Neuronal stem cell (in vitro differentiated cells): Measurements from ENCODE around the gene PRDM15.

ENCODE experiments used
- DNase-seq: peaks from one replicate; pipeline ENCODE4 v3.0.0-alpha.2; 2013; ENCODE audit warnings: low spot score
- H2AFZ ChIP-seq: one replicate; pipeline ENCODE4 v1.6.1; 2013; ENCODE audit warnings: mild to moderate bottlenecking, low read length, inconsistent platforms
- H2AK5ac ChIP-seq: 2 replicates; pipeline ENCODE4 v1.6.1; 2013; ENCODE audit warnings: low read depth, mild to moderate bottlenecking, inconsistent platforms, low read length, moderate library complexity, mixed read lengths
- H2BK120ac ChIP-seq: 2 replicates; pipeline ENCODE4 v1.6.1; 2013; ENCODE audit warnings: low read depth, mild to moderate bottlenecking, inconsistent platforms, low read length, moderate library complexity, mixed read lengths
- H2BK12ac ChIP-seq: one replicate; pipeline ENCODE4 v1.6.1; 2013; ENCODE audit warnings: low read length, inconsistent platforms
- H2BK15ac ChIP-seq: 2 replicates; pipeline ENCODE4 v1.6.1; 2013; ENCODE audit warnings: mild to moderate bottlenecking, low read length, inconsistent platforms, mixed read lengths
- H2BK5ac ChIP-seq: one replicate; pipeline ENCODE4 v1.6.1; 2013; ENCODE audit warnings: inconsistent platforms, mild to moderate bottlenecking, low read length, moderate library complexity
- H3K14ac ChIP-seq: one replicate; pipeline ENCODE4 v1.6.1; 2013; ENCODE audit warnings: low read length, inconsistent platforms
- H3K18ac ChIP-seq: 2 replicates; pipeline ENCODE4 v1.6.1; 2013; ENCODE audit warnings: low read length, inconsistent platforms
- H3K23ac ChIP-seq: 2 replicates; pipeline ENCODE4 v1.6.1; 2013; ENCODE audit warnings: low read depth, mild to moderate bottlenecking, mixed read lengths, low read length, inconsistent platforms; ENCODE audit not compliant: poor library complexity
- H3K27ac ChIP-seq: replicated peaks from 3 replicates; pipeline ENCODE4 v1.5.1; 2013; ENCODE audit warnings: low read length, inconsistent platforms
- H3K27me3 ChIP-seq, 3 experiments: 2 replicates each; pipeline ENCODE4 v1.6.1; 2013; ENCODE audit warnings: low read length in 3 of 3, mild to moderate bottlenecking in 2 of 3, inconsistent platforms in 1 of 3, low read depth in 1 of 3, mixed read lengths in 1 of 3, moderate library complexity in 1 of 3; ENCODE audit not compliant: control insufficient read depth in 3 of 3, insufficient read depth in 3 of 3
- H3K36me3 ChIP-seq, 2 donors: replicated peaks in 1 of 2; 2 replicates each; pipeline ENCODE4 v1.6.1; 2013; ENCODE audit warnings: low read length in 2 of 2; ENCODE audit not compliant: control insufficient read depth in 2 of 2, insufficient read depth in 2 of 2
- H3K4ac ChIP-seq: 2 replicates; pipeline ENCODE4 v1.6.1; 2013; ENCODE audit warnings: inconsistent platforms, mild to moderate bottlenecking, low read length, moderate library complexity
- H3K4me1 ChIP-seq, 2 donors: 1 replicate in 1 of 2; 2 replicates in 1 of 2; pipeline ENCODE4 v1.6.1; 2013; ENCODE audit warnings: low read length in 2 of 2, low read depth in 1 of 2; ENCODE audit not compliant: control insufficient read depth in 2 of 2, insufficient read depth in 1 of 2
- H3K4me2 ChIP-seq: one replicate; pipeline ENCODE4 v1.6.1; 2013; ENCODE audit warnings: mild to moderate bottlenecking, low read length, inconsistent platforms; ENCODE audit not compliant: insufficient read depth, poor library complexity, severe bottlenecking
- H3K4me3 ChIP-seq, 2 donors: 2 replicates each; pipeline ENCODE4 v1.5.1; 2013; ENCODE audit warnings: low read length in 2 of 2, mild to moderate bottlenecking in 2 of 2, inconsistent platforms in 1 of 2, moderate library complexity in 1 of 2
- H3K79me1 ChIP-seq: one replicate; pipeline ENCODE4 v1.6.1; 2013; ENCODE audit warnings: low read depth, mild to moderate bottlenecking, inconsistent platforms, low read length, moderate library complexity
- H3K9ac ChIP-seq: one replicate; pipeline ENCODE4 v1.6.1; 2013; ENCODE audit warnings: mild to moderate bottlenecking, low read depth, low read length, inconsistent platforms; ENCODE audit not compliant: poor library complexity
- H3K9me3 ChIP-seq, 2 donors: replicated peaks in 1 of 2; 2 replicates each; pipeline versions ENCODE3 to v1.6.1; 2013; ENCODE audit warnings: low read length in 2 of 2, mild to moderate bottlenecking in 2 of 2, inconsistent platforms in 1 of 2, low read depth in 1 of 2, mixed read lengths in 1 of 2, moderate library complexity in 1 of 2; ENCODE audit not compliant: control insufficient read depth in 2 of 2, insufficient read depth in 1 of 2
- H4K8ac ChIP-seq: one replicate; pipeline ENCODE4 v1.6.1; 2013; ENCODE audit warnings: low read depth, mild to moderate bottlenecking, inconsistent platforms, low read length, moderate library complexity
- H4K91ac ChIP-seq: one replicate; pipeline ENCODE4 v1.6.1; 2013; ENCODE audit warnings: low read length, low read depth, mild to moderate bottlenecking, inconsistent platforms; ENCODE audit not compliant: poor library complexity
- WGBS, 2 donors: extraction: QIAGEN DNeasy Blood & Tissue Kit; methylation state at CpG; one replicate each; pipeline ENCODE4 v1.1.7; 2013; ENCODE audit warnings: missing lambda C conversion rate in 2 of 2, mixed read lengths in 1 of 2; ENCODE audit not compliant: insufficient read length in 2 of 2, insufficient replicate concordance in 1 of 2; ENCODE audit errors: extremely low coverage in 2 of 2; 5-methylcytosine and 5-hydroxymethylcytosine counted together

Gene PRDM15

DNA sequence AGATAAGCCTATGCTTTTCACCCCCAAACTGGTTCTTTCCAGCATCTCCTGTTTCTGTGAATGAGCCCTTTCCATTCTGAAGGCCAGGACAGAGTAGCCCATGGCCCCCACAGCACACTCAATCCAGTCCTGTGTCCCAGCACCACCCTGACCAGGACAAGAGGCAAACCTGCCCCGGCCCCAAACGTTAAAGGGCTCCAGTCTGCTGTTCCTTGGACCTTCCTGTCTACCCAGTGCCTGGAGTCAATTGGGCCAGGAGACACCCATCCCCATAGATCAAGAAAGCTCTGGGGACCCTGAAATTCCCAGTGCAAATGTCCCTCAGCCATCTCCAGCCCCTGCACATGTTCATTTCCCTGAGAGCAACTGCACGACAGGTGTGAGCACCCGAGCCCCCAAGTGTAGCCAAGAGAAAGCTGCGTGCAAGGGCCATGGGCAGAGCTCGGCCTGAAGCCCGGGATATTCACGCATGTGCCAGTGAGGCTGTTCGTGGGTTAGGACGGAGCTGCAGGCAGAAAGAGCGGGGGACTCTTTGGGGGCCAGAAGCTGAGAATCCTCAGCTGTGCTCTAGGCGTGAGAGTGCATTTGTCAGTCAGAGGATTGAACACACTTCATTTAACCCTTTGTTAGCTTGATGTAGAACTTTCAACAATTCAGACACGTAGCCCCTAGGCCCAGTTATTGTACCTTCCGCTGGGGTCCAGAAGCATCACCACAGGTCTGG lies 108.1 kb downstream of the PRDM15 start:
- Histone ChIP-seq H2BK120ac (no peak overlapping the region), H3K4me2 (no peak overlapping the region), H3K18ac (peak overlapping the region; percentile 86), H4K91ac (no peak overlapping the region), H4K8ac (no peak overlapping the region), H2BK12ac (peak overlapping the region; percentile 75), H3K4me1 (peaks cover 5 to 20% of the 10 kb centered on the region in 2 donors), H2AFZ (no peak overlapping the region), H3K27ac (no peak overlapping the region), H2BK15ac (peak overlapping the region; percentile 32), H3K79me1 (no peaks in the 10 kb centered on the region), H2AK5ac (peak overlapping the region; percentile 71), H3K4me3 (no peak overlapping the region), H3K27me3 (peaks cover 12 to 84% (median 48%) of the 10 kb centered on the region in 3 experiments), H3K14ac (no peak overlapping the region), H3K36me3 (no peaks in the 10 kb centered on the region), H3K23ac (no peak overlapping the region), H3K9ac (no peak overlapping the region), H3K9me3 (no peaks in the 10 kb centered on the region), H2BK5ac (no peak overlapping the region), H3K4ac (no peak overlapping the region)
- no CpG with 5 or more reads among the region's 14 CpGs for WGBS, 2 donors
- no peak for DNase-seq

DNA sequence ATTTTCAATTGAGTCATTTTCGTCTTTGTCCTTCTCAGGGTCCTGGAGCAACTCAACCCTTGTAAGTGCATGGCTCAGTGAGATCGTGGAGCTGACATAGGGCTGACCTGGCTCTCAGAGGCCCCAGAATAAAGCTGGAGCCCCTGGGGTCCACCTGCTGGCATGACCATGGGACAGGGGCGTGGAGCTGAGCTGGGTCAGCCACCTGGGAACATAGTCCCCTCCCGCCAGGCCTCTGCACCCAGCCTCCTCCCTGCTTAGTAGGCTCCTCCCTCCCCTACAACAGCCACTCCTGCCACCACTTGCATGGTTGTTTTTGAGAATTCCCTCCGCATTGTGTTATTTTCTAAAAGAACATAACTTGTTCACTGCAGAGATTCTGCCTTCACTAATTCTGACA lies 109.2 kb downstream of the PRDM15 start:
- H2BK15ac ChIP-seq: no peak overlapping the region
- no peaks in the 10 kb centered on the region for H3K36me3 ChIP-seq
- WGBS, 2 donors: no CpG with 5 or more reads among the region's 5 CpGs
- peaks cover 5 to 20% of the 10 kb centered on the region in 2 donors for H3K4me1 ChIP-seq
- peaks cover 0 to 3% of the 10 kb centered on the region in 2 donors for H3K9me3 ChIP-seq
- H4K91ac ChIP-seq: no peak overlapping the region
- no peak overlapping the region for H3K4ac ChIP-seq
- no peak overlapping the region for H2BK5ac ChIP-seq
- H3K27ac ChIP-seq: no peak overlapping the region
- no peak overlapping the region for H3K18ac ChIP-seq
- H2AK5ac ChIP-seq: no peak overlapping the region
- no peak overlapping the region for H3K4me2 ChIP-seq
- no peak overlapping the region for H3K14ac ChIP-seq
- no peak for DNase-seq
- H3K23ac ChIP-seq: no peak overlapping the region
- no peak overlapping the region for H3K9ac ChIP-seq
- no peak overlapping the region for H2AFZ ChIP-seq
- peaks cover 21 to 88% (median 60%) of the 10 kb centered on the region in 3 experiments for H3K27me3 ChIP-seq
- H2BK12ac ChIP-seq: no peak overlapping the region
- H2BK120ac ChIP-seq: no peak overlapping the region
- H3K4me3 ChIP-seq: no peak overlapping the region
- H4K8ac ChIP-seq: no peak overlapping the region
- H3K79me1 ChIP-seq: no peaks in the 10 kb centered on the region

DNA sequence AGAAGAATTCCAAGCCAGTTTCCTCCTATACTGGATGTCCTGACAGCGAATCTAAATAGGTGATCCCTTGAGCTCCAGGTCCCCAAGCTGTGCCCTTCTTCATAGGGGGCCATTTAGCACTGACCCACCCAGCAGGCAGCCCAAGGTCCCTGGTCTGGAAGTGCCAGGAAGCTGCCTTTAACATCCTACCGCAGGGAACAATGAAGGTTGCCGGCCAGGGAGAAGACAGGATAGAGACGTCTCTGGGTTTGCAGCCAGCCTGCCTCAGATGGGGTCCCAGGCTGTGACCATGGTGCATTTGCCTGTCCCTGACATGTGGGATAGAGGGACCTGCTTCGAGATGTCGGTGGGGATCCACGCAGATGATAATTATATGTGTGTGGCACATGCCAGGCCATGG lies 109.6 kb downstream of the PRDM15 start:
- Histone ChIP-seq H3K9me3 (peaks cover 0 to 3% of the 10 kb centered on the region in 2 donors), H3K23ac (no peak overlapping the region), H3K9ac (no peak overlapping the region), H3K27me3 (peaks cover 21 to 89% (median 64%) of the 10 kb centered on the region in 3 experiments), H3K14ac (no peak overlapping the region), H2AFZ (no peak overlapping the region), H3K4ac (no peak overlapping the region), H4K91ac (no peak overlapping the region), H2BK120ac (no peak overlapping the region), H2BK5ac (no peak overlapping the region), H3K4me2 (no peak overlapping the region), H3K18ac (no peak overlapping the region), H2BK15ac (no peak overlapping the region), H3K79me1 (no peaks in the 10 kb centered on the region), H3K4me1 (peaks cover 5 to 20% of the 10 kb centered on the region in 2 donors), H2BK12ac (no peak overlapping the region), H3K4me3 (peak overlapping the region in 1 of 2 donors; percentile 12), H4K8ac (no peak overlapping the region), H2AK5ac (no peak overlapping the region), H3K36me3 (no peaks in the 10 kb centered on the region), H3K27ac (no peak overlapping the region)
- WGBS, 2 donors: no CpG with 5 or more reads among the region's 7 CpGs
- no peak for DNase-seq

DNA sequence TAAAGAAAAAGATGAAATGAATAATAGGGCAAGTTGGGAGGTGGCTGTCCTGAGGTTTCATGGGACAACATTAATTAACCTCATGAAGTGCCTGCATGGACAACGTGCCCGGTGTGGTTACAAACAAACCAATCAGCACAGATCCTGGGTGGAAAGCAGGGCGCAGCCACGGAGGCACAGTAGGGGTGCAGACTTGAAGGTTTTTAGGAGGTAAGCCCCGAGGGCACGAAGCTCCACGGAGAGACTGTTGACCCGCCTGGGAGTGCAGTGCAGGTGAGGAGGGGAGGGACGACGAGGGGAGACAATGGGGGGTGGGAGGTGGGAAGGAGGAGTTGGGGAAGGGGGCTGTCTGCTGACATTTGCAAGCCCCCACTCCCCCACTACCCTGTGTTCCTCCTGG lies 110.0 kb downstream of the PRDM15 start:
- Histone ChIP-seq H3K27me3 (peaks cover 22 to 93% (median 68%) of the 10 kb centered on the region in 3 experiments), H3K9me3 (peaks cover 0 to 3% of the 10 kb centered on the region in 2 donors), H3K4ac (no peak overlapping the region), H3K27ac (no peak overlapping the region), H3K4me2 (no peak overlapping the region), H4K91ac (no peak overlapping the region), H3K4me3 (no peak overlapping the region), H2BK5ac (no peak overlapping the region), H2BK12ac (no peak overlapping the region), H2BK120ac (no peak overlapping the region), H2AFZ (no peak overlapping the region), H3K23ac (no peak overlapping the region), H3K79me1 (no peaks in the 10 kb centered on the region), H4K8ac (no peak overlapping the region), H3K36me3 (no peaks in the 10 kb centered on the region), H3K9ac (no peak overlapping the region), H3K18ac (no peak overlapping the region), H3K4me1 (peaks cover 5 to 20% of the 10 kb centered on the region in 2 donors), H2AK5ac (no peak overlapping the region), H3K14ac (no peak overlapping the region), H2BK15ac (no peak overlapping the region)
- no CpG with 5 or more reads among the region's 10 CpGs for WGBS, 2 donors
- DNase-seq: no peak
